ENCODE measurements around the gene IFIT1.
"Not testable (repeated sequence)": the region's sequence is repeated elsewhere in the genome, so short reads cannot be mapped to it uniquely, and the experiment has no call there.

Gene IFIT1

GRCh38 chr10:89398003-89398749 is 5.8 kb downstream of the IFIT1 start:
- Histone ChIP-seq H3K9me3 (0 out of 2 replicates have a peak, but pooled peaks cover 5% of the 10 kb centered on the region), H3K36me3 (peaks cover 9% of the 10 kb centered on the region; the same call in 1 of the 2 replicates), H3K4me2 (no peak overlapping the region), H4K20me1 (no peaks in the 10 kb centered on the region), H3K4me1 (peaks cover 11% of the 10 kb centered on the region), H3K27me3 (no peaks in the 10 kb centered on the region), H3K27ac (no peak overlapping the region), H3K9ac (no peak overlapping the region), H3K4me3 (no peak overlapping the region)
- no peak for TF ChIP-seq Cebpa-rat (IDR thresholded peaks at IDR 0.05)

GRCh38 chr10:89399956-89400355 is 7.5 kb downstream of the IFIT1 start:
- Histone ChIP-seq H4K20me1 (no peaks in the 10 kb centered on the region), H3K36me3 (peaks cover 9% of the 10 kb centered on the region; the same call in 1 of the 2 replicates), H3K27ac (no peak overlapping the region), H3K9me3 (0 out of 2 replicates have a peak, but pooled peaks cover 5% of the 10 kb centered on the region), H3K4me3 (no peak overlapping the region), H3K4me2 (no peak overlapping the region), H3K9ac (no peak overlapping the region), H3K27me3 (no peaks in the 10 kb centered on the region), H3K4me1 (no peaks in the 10 kb centered on the region)
- TF ChIP-seq Cebpa-rat (IDR thresholded peaks at IDR 0.05), result no peak

GRCh38 chr10:89403043-89403442 is 10.6 kb downstream of the IFIT1 start:
- Histone ChIP-seq H3K4me2 (no peak overlapping the region), H3K27ac (no peak overlapping the region), H3K27me3 (no peaks in the 10 kb centered on the region), H4K20me1 (no peaks in the 10 kb centered on the region), H3K9ac (no peak overlapping the region), H3K9me3 (0 out of 2 replicates have a peak, but pooled peaks cover 12% of the 10 kb centered on the region), H3K36me3 (peaks cover 15% of the 10 kb centered on the region; the same call in 1 of the 2 replicates), H3K4me3 (no peak overlapping the region), H3K4me1 (no peaks in the 10 kb centered on the region)
- no peak for TF ChIP-seq Cebpa-rat (IDR thresholded peaks at IDR 0.05)

GRCh38 chr10:89404104-89405047 is 12.0 kb downstream of the IFIT1 start:
- Histone ChIP-seq H3K4me2 (no peak overlapping the region), H4K20me1 (no peaks in the 10 kb centered on the region), H3K4me3 (no peak overlapping the region), H3K9me3 (0 out of 2 replicates have a peak, but pooled peaks cover 8% of the 10 kb centered on the region), H3K36me3 (peaks cover 15% of the 10 kb centered on the region; the same call in 1 of the 2 replicates), H3K9ac (no peak overlapping the region), H3K27me3 (no peaks in the 10 kb centered on the region), H3K4me1 (no peaks in the 10 kb centered on the region), H3K27ac (no peak overlapping the region)
- no peak for TF ChIP-seq Cebpa-rat (IDR thresholded peaks at IDR 0.05)

GRCh38 chr10:89406178-89406577 is 13.8 kb downstream of the IFIT1 start:
- H4K20me1 ChIP-seq, H3K9ac ChIP-seq, H3K9me3 ChIP-seq, H3K4me2 ChIP-seq, H3K27me3 ChIP-seq, H3K4me1 ChIP-seq, H3K27ac ChIP-seq, H3K4me3 ChIP-seq: not testable (repeated sequence)
- peaks cover 15% of the 10 kb centered on the region; the same call in 1 of the 2 replicates for H3K36me3 ChIP-seq

- not testable (repeated sequence) for H3K27me3 ChIP-seq, H3K4me2 ChIP-seq, H3K27ac ChIP-seq, H3K4me1 ChIP-seq, H3K9ac ChIP-seq, H4K20me1 ChIP-seq, H3K4me3 ChIP-seq
- Histone ChIP-seq H3K36me3 (peaks cover 15% of the 10 kb centered on the region), H3K9me3 (peaks cover 20% of the 10 kb centered on the region)
Measured at GRCh38 chr10:89407792-89408191, 15.4 kb downstream of the IFIT1 start.

- H3K27ac ChIP-seq, H3K9ac ChIP-seq, H4K20me1 ChIP-seq, H3K4me3 ChIP-seq, H3K4me2 ChIP-seq, H3K27me3 ChIP-seq: not testable (repeated sequence)
- Histone ChIP-seq H3K36me3 (peaks cover 11% of the 10 kb centered on the region), H3K4me1 (peaks cover 15% of the 10 kb centered on the region), H3K9me3 (peaks cover 20% of the 10 kb centered on the region)
Measured at GRCh38 chr10:89409282-89409681, 16.9 kb downstream of the IFIT1 start.

- not testable (repeated sequence) for H3K27ac ChIP-seq, H3K9ac ChIP-seq
- peaks cover 20% of the 10 kb centered on the region for H3K9me3 ChIP-seq
Measured at GRCh38 chr10:89410551-89410950, 18.1 kb downstream of the IFIT1 start.

GRCh38 chr10:89411135-89411534 is 18.7 kb downstream of the IFIT1 start:
- H3K9ac ChIP-seq, H3K27ac ChIP-seq, H3K27me3 ChIP-seq, H3K4me2 ChIP-seq, H3K4me3 ChIP-seq, H4K20me1 ChIP-seq, H3K36me3 ChIP-seq: not testable (repeated sequence)
- peaks cover 23% of the 10 kb centered on the region for H3K4me1 ChIP-seq
- peaks cover 19% of the 10 kb centered on the region for H3K9me3 ChIP-seq

More at GRCh38 chr10:89410551-89410950, 18.1 kb downstream of the IFIT1 start:
- not testable (repeated sequence) for H4K20me1 ChIP-seq, H3K27me3 ChIP-seq, H3K4me2 ChIP-seq, H3K4me3 ChIP-seq
- H3K36me3 ChIP-seq, result peaks cover 11% of the 10 kb centered on the region; the same call in 1 of the 2 replicates
- peaks cover 17% of the 10 kb centered on the region for H3K4me1 ChIP-seq

GRCh38 chr10:89412276-89412675 is 19.9 kb downstream of the IFIT1 start:
- H3K9me3 ChIP-seq, result peaks cover 12% of the 10 kb centered on the region
- H3K4me1 ChIP-seq, result peaks cover 31% of the 10 kb centered on the region
- not testable (repeated sequence) for H3K4me3 ChIP-seq, H3K27me3 ChIP-seq, H3K27ac ChIP-seq, H3K4me2 ChIP-seq, H3K9ac ChIP-seq, H4K20me1 ChIP-seq, H3K36me3 ChIP-seq

All from BLaER1 (cell line).